ENCODE data around the gene MSN. TPM values are rescaled to one million over a fixed set of nuclear protein-coding genes. Genes with fewer than 3 reads are reported as not detected.
"Not testable (repeated sequence)": the region's sequence is repeated elsewhere in the genome, so short reads cannot be mapped to it uniquely, and the experiment has no call there.

Gene MSN
- total RNA-seq, 1 donor from 2014 or later: 107 TPM

DNA sequence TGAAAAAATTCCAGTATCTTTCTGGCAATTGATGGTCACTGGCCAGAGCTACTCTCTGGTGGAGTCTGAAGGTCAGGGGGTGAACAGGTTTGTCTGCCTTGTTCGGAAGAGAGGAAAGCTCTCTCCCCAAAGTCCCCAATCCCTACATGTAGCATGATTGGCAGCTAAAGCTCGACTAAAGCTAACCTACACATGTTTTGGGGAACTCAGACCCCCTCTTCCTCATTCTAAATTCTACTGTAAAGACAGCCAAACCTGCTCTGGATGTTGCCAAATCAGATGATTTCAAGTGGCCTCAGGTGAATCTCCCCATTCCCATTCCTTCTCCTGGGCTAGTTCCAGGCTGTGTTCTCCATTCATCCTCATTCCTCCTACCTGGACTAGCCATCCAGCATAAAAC, 84.1 kb downstream of the MSN start:
- no peaks in the 10 kb centered on the region for H3K4me1 ChIP-seq
- TF ChIP-seq, protein P1, sequence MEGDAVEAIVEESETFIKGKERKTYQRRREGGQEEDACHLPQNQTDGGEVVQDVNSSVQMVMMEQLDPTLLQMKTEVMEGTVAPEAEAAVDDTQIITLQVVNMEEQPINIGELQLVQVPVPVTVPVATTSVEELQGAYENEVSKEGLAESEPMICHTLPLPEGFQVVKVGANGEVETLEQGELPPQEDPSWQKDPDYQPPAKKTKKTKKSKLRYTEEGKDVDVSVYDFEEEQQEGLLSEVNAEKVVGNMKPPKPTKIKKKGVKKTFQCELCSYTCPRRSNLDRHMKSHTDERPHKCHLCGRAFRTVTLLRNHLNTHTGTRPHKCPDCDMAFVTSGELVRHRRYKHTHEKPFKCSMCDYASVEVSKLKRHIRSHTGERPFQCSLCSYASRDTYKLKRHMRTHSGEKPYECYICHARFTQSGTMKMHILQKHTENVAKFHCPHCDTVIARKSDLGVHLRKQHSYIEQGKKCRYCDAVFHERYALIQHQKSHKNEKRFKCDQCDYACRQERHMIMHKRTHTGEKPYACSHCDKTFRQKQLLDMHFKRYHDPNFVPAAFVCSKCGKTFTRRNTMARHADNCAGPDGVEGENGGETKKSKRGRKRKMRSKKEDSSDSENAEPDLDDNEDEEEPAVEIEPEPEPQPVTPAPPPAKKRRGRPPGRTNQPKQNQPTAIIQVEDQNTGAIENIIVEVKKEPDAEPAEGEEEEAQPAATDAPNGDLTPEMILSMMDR (IDR thresholded peaks at IDR 0.05; ENCODE audit: borderline replicate concordance): no peak
- no peak overlapping the region for H3K27ac ChIP-seq (replicated peaks)
- no peak for DNase-seq
- H3K4me3 ChIP-seq: no peak overlapping the region
- no peaks in the 10 kb centered on the region for H3K9me3 ChIP-seq (replicated peaks)
- no peaks in the 10 kb centered on the region for H3K36me3 ChIP-seq
- H3K27me3 ChIP-seq (ENCODE audit: low read depth): no peaks in the 10 kb centered on the region
- intact Hi-C loops (cut with micrococcal nuclease): no loop called here

DNA sequence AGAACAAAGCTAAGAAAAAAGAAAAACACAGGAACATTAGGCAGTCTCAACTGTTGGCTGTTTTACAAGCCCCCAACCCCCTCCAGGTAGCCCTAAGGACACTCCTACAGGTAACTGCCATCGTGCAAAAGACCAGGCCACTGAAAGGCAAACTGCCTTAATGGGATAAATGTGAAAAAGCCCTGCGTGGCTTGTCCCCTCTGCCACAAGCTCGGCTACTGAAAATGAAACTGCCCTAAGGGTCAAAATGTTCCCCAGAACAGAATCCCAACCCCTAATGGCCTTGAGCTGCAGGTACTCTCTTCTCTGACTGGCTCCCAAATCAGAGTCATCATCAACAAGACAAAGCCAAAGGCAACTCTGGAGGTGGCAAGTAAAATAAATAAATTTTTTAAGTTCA, 84.8 kb downstream of the MSN start:
- Histone ChIP-seq H3K27me3 (ENCODE audit: low read depth) (no peaks in the 10 kb centered on the region), H3K36me3 (no peaks in the 10 kb centered on the region), H3K4me3 (no peak overlapping the region), H3K4me1 (no peaks in the 10 kb centered on the region), H3K9me3 (replicated peaks) (no peaks in the 10 kb centered on the region), H3K27ac (replicated peaks) (no peak overlapping the region)
- TF ChIP-seq, protein P1 (IDR thresholded peaks at IDR 0.05; ENCODE audit: borderline replicate concordance): no peak
- no peak for DNase-seq
- intact Hi-C loops (cut with micrococcal nuclease): no loop called here

DNA sequence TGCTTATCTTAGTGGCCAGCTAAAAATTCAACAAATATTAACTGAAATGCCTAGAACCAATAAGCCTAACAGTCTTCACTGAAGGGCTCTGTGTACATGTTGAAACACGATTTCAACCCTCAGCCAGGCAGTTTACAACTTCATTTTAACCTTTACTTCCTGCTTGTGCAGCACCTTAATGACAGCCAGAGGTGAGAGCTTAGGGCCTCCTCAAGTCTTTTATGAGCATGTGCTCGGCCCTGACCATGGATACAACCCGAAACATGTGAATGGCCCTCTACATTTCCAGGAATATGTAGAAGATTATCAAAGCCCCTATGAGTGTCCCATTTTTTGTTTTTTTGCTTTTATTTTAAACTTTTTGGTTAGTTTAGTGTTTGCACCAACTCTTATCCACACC, 88.3 kb downstream of the MSN start:
- Histone ChIP-seq H3K27ac (replicated peaks) (no peak overlapping the region), H3K27me3 (ENCODE audit: low read depth) (no peaks in the 10 kb centered on the region), H3K36me3 (no peaks in the 10 kb centered on the region), H3K4me3 (no peak overlapping the region), H3K4me1 (no peaks in the 10 kb centered on the region), H3K9me3 (replicated peaks) (no peaks in the 10 kb centered on the region)
- intact Hi-C loops (cut with micrococcal nuclease): no loop called here
- TF ChIP-seq, protein P1 (IDR thresholded peaks at IDR 0.05; ENCODE audit: borderline replicate concordance): no peak
- no peak for DNase-seq

DNA sequence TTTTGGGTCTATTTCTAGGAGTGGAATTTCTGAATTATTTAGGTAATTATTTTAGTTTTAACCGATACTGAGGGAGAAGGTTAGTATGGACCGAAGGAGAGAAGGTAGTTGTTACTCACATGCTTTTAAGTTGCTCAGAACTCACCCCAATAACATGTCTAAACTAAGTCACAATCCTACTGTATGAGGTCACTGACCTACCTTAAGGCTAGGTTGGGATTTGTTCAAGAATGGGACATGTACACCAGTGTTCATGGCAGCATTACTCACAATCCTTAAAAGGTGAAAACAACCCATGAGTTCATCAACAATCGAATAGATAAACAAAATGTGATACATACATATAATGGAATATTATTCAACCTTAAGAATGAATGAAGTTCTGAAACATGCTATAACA, 90.5 kb downstream of the MSN start:
- intact Hi-C loops (cut with micrococcal nuclease): no loop called here
- H3K4me3 ChIP-seq: no peak overlapping the region
- TF ChIP-seq, protein P1 (IDR thresholded peaks at IDR 0.05; ENCODE audit: borderline replicate concordance): no peak
- no peaks in the 10 kb centered on the region for H3K27me3 ChIP-seq (ENCODE audit: low read depth)
- H3K36me3 ChIP-seq: no peaks in the 10 kb centered on the region
- H3K27ac ChIP-seq (replicated peaks): no peak overlapping the region
- no peaks in the 10 kb centered on the region for H3K4me1 ChIP-seq
- no peaks in the 10 kb centered on the region for H3K9me3 ChIP-seq (replicated peaks)
- DNase-seq: no peak

DNA sequence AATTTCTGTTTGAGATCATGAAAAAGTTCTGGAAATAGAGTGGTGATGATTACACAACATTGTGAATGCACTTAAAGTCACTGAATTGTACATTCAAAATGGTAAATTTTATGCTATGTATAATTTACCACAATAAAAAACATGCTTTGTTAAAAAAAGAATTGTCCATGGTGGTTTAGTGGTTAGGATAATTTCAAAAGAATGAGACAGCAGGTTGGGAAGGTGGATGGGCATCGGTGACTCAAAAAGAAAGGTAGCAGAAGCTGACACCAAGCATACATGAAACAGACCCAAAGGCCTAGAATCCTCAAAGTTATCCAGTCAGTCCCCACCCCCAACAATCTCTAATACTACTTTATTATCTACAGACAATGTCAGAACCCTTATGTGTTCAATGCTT, 91.1 kb downstream of the MSN start:
- Histone ChIP-seq H3K4me1 (no peaks in the 10 kb centered on the region), H3K27ac (replicated peaks) (no peak overlapping the region), H3K27me3 (ENCODE audit: low read depth) (no peaks in the 10 kb centered on the region), H3K36me3 (no peaks in the 10 kb centered on the region), H3K9me3 (replicated peaks) (no peaks in the 10 kb centered on the region), H3K4me3 (no peak overlapping the region)
- TF ChIP-seq, protein P1 (IDR thresholded peaks at IDR 0.05; ENCODE audit: borderline replicate concordance): no peak
- DNase-seq: no peak
- intact Hi-C loops (cut with micrococcal nuclease): no loop called here

DNA sequence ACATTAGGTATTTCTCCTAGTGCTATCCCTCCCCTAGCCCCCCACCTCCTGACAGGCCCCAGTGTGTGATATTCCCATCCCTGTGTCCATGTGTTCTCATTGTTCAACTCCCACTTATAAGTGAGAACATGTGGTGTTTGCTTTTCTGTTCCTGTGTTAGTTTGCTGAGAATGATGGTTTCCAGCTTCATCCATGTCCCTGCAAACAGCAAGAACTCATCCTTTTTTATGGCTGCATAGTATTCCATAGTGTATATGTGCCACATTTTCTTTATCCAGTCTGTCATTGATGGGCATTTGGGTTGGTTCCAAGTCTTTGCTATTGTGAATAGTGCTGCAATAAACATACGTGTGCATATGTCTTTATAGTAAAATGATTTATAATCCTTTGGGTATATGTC, 92.1 kb downstream of the MSN start:
- H3K4me3 ChIP-seq; H3K4me1 ChIP-seq; DNase-seq; H3K27me3 ChIP-seq (ENCODE audit: low read depth); H3K9me3 ChIP-seq (replicated peaks); intact Hi-C loops (cut with micrococcal nuclease); H3K27ac ChIP-seq (replicated peaks); H3K36me3 ChIP-seq: not testable (repeated sequence)

Measured in left ventricle myocardium inferior (tissue), 1 donor.